HG02588 (cell line): ENCODE results near the gene GIMD1.
"Not testable (repeated sequence)": the region's sequence is repeated elsewhere in the genome, so short reads cannot be mapped to it uniquely, and the experiment has no call there.

ENCODE experiments used
- ATAC-seq: cut with Tn5 transposase; IDR thresholded peaks from one replicate; pipeline ENCODE4 v1.9.1; 2021; ENCODE audit warnings: mild to moderate bottlenecking, moderate library complexity; ENCODE audit not compliant: unreplicated experiment

GIMD1 gene

DNA sequence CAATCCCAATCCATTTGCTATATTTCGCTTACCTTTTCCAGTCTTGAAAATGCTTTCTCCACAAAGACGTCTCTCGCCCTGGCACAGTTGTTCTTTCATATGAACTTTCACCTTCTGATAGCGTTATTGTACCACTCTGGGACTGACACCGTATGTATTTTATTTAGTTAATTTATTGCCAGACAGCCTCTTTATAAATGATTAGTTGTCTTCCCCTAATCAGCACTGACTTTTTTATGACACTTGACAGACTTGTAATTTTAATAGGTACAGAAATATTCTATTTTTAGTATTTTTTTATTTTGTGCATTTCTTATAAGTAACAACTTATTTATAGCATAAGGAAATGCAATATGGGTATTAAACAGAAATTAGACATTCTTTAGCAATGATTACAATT, at the start of gene GIMD1:
Gene GIMD1 (minus strand): TSS at position 101 of the 400 bp plus-strand sequence. CDS start 1,343 bp downstream, outside the sequence.
- ATAC-seq, result no peak

DNA sequence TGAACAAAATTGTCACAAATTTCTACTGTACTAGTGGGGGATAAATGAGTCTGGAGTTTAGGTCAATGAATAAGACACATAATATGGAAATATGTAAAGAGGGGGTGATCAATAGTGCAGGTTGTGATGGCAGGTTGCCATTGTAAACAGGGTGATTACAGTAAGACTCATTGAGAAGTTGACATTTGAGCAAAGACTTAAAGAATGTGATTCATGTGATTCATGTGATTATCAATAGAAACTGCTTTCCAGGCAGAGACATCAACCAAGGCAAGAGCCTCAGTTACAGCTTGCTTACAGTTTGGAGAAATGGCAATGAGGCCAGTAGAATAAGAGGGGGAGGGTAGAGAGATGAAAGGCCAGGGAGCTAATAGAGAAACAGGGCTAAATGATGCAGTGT, 45.8 kb upstream of the GIMD1 start:
- no peak for ATAC-seq

DNA sequence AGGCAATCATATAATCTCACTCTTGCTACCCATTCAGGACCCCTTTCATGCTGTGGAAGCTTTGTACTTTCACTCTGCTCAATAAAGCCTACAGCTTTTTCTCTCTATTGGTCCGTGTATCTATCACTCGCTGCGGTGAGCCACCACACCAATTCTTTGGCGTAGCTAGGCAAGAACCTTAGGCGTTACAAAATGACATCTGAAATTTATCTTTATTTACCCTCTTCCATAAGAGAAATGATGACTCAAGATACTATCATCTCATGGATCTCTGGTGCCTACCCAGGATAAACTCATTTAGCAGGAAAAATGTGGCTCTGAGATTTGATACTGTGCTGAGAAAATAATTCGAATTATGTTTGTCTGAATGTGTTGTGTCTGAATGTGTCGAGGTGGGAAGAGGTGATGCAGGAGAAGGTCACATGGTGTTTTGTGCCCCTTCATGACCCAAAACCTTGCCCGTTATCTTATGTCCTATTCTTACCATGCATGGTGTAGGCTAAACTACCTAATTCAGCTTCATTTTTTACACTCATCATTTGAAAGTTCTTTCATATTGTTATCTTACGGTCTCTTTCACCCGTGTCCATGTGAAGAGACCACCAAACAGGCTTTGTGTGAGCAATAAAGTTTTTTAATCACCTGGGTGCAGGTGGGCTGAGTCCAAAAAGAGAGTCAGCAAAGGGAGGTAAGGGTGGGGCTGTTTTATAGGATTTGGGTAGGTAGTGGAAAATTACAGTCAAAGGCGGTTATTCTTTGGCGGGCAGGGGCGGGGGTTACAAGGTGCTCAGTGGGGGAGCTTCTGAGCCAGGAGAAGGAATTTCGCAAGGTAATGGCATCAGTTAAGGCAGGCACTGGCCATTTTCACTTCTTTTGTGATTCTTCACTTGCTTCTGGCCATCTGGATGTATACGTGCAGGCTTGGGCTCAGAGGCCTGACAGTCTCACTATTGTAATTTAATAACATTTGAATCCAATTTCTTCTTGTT, 41.6 kb upstream of the GIMD1 start:
- ATAC-seq, result no peak

DNA sequence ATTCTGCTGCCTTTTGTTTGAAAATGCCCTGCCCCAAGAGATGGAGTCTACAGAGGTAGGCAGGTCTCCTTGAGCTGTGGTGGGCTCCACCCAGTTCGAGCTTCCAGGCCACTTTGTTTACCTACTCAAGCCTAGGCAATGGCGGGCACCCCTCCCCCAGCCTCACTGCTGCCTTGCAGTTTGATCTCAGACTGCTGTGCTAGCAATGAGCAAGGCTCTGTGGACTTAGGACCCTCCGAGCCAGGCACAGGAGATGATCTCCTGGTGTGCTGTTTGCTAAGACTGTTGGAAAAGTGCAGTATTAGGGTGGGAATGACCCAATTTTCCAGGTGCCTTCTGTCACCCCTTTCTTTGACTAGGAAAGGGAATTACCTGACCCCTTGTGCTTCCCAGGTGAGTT, 39.4 kb upstream of the GIMD1 start:
- ATAC-seq, result not testable (repeated sequence)

DNA sequence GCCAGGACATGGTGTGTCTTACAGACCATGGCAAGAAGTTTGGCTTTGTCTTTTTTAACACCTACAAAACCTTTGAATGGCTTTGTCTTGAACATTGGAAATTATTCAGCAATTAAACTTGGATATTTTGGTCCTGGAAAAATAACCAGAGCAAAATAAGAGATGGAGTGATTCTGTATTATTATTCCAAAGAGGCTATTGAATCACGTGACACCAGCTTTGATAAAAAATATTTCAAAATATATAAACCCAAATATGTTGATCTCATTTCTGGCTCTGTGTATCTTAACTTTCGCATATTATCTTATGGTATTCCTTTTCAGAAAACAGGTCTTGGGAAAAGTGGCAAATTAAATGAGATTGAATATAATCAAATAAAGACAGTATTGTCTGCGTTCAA, 32.6 kb upstream of the GIMD1 start:
- no peak for ATAC-seq

DNA sequence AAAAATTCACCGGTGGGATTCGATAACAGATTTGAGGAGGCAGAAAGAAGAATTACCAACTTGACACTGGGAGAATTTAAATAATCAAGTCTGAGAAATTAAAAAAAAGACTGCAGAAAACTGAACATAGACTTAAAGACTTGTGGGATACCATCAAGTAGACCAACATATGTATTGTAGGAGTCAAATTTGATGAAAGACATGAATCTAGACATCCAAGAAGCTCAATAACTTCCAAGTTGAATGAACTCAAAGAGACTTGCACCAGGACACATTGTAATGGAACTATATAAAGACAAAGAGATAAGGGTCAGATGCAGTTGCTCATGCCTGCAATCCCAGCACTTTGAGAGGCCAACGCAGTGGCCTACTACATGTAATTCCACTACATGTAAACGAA, 30.3 kb upstream of the GIMD1 start:
- ATAC-seq, result not testable (repeated sequence)

DNA sequence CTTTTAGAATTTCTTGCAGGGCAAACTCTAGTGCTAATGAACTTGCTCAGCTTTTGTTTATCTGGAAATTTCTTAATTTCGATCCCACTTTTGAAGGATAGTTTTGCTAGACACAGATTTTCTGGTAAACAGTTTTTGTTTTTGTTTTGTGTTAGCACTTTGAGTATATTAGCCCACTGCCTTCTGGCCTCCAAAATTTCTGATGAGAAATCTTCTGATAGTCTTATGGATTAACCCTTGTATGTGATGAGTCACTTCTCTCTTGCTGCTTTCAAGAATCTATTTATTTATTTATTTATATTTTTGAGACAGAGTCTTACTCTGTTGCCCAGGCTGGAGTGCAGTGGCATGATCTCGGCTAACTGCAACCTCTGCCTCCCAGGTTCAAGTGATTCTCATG, 27.0 kb upstream of the GIMD1 start:
- no peak for ATAC-seq

DNA sequence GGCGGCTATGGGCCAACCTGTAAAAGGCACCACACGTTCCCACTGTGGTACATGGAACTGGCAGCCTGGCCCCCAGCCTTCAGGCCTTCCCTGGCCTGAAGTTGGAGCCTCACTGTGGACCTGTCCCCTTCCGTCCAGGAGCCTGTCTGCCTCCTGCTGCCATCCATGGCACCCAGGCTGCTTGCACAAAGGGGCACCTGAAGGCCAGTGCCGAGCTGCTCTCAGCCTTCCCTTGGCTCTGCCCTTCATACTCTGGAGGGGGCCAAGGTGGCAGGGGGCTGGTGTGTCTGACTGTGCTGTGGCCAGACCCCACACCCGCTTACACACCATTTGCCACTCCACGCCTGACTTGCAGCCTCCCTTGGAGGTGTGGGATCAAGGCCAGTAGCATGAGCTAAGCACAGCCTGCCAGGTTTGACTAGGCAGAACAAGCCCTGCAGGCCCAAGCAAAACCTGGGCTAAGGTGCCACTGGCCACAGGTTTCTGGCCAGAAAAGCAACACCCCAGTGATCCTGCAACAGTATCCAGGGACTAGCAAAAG, 17.3 kb upstream of the GIMD1 start:
- no peak for ATAC-seq

DNA sequence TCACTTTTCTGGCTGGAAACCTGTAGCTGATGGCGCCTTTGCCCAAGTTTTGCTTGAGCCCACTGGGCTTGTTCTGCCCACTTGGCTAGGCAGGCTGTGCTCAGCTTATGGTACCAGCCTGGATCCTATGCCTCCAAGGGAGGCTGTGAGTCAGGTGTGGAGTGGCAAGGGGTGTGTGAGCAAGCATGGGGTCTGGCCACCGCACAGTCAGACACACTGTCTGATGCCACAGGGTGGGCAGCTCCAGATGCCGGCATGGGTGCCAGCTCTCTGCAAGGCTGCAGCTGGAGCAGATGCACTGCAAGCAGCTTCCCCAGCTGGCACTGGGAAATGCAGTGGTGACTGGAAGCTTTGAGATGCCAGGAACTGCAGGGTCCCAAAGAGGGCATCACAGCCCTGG, 16.3 kb upstream of the GIMD1 start:
- ATAC-seq, result no peak

DNA sequence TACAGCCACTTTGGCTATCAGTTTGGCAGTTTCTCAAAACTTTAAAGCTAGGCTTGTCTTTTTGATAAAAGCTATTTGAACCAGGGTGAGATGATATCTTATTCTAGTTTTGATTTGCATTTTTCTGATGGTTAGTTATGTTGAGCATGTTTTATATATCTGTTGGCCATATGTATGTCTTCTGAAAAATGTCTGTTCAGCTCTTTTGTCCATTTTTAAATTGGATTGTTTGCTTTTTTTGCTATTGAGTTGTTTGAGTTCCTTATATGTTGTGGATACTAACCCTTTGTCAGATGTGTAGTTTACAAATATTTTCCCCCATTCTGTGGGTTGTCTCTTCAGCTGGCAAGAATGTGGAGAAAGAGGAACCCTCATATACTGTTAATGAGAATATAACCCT, 11.6 kb upstream of the GIMD1 start:
- ATAC-seq, result no peak

DNA sequence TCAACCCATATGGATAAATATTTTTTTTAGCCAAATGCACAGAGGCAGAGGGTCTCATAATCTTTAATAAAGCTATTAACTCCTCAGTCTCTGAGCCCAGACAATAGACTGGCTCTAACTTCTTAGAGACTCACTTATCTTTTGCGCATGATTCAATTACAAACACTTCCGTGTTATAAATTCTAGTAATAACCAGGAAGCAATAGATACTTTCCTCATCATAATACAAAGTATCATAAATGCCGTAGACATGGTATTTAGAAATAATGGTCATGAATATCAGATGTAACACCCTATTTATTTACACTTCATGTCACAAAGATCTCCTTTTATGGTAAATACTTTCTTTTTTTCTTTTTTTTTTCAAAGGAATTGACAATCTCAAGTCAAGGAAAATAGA, 4.4 kb upstream of the GIMD1 start:
- no peak for ATAC-seq

DNA sequence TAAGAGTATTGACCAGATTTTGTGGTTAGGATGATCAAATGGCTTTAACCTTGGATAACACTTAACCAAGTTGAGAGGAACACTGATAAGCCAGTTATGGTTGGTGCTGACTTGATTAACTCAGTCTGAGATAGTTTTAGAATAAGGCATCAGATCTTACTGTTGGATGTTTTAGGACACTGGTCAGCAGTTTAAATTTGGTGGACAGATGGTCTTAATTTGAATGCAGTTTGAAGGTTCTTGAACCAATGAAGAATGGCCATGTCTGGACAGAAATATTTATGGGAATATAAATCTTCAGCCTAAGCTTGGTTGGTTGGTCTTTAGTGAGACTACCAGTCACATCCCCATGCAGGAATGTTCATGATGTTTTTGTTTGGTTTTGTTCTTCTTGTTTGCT, 2.6 kb upstream of the GIMD1 start:
- no peak for ATAC-seq

DNA sequence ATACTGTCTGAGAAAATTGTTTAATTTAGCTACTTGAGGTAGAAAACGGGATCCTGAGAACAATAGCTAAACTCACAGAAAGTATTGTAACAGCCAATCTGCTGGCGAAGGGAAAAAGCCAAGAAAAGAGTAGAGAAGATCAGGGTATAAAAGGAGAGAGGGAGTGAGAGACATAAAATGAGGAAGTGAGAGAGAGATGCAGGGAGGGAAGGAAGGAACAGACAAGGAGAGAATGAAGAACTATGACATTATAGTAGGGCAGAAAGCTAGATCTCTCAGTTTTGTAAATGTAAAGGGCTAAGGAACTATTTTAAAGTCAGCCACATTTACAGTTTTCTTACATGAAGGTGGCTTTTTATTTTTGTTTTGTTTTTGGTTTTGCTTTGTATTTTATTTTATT, 1.6 kb upstream of the GIMD1 start:
- no peak for ATAC-seq

DNA sequence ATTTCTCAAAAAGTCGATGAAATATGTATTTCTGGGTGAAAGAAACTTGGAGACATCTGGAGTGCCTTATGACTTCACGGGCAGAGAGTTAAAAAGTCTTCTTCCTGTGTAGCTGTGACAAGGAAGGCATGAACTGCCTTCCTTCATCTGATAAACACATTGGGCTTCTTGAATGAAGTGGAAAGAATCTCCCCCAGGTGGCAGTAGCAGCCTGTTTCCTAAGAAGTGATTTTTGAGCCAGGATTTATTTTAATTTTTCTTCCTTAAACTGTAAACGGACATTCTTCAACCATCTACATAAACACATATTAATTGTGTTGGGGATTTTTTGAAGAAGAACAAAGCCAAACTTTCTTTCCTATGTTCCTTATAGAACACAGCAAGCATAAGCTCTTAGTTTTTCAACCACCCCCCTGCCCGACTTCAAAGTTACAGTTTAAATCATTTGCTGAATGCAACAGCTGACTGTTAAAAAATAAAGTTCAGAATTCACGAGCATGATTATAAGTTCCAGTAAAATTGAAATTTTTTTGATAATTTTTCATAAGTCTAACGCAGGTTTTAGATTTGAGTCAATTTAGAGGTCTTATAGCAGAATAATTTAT, 980 bp upstream of the GIMD1 start:
- ATAC-seq, result no peak

DNA sequence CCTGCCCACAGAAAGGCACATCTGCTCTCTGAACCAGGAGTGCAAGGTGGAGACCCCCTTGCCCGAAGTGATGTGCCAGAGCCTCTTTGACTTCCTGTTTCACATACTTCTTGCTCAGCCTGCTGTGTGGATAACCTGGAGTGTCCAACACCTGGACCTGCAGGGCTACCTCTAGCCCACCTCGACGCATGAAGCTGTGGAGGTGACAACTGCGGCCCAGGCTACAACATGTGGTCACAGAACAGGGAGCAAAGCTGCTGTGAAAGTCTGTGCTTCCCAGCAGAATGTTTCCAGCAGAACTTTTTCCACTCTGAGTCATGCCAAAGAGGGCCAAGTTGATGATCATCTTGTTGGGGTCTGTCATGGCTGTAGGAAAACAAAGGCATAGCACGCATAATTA, 1.5 kb downstream of the GIMD1 start:
- no peak for ATAC-seq

DNA sequence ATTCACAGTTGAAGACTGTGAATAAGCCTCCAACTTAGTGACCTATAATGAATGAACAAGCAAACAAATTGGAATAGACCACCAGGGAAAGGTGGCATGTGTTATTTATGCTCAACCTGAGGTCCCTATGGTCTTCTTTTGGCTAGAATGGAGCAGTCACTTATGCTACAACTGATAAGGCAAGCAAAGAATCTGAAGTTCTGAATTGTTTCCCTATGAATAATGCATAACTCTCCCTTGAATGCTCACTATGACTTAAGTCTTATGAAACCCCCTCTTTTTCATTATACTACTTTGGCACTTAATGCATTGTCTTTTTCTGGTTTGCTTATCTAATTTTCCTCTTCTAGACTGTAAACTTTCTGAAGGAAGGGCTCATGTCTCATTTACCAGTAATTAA, 2.6 kb downstream of the GIMD1 start:
- ATAC-seq, result no peak

DNA sequence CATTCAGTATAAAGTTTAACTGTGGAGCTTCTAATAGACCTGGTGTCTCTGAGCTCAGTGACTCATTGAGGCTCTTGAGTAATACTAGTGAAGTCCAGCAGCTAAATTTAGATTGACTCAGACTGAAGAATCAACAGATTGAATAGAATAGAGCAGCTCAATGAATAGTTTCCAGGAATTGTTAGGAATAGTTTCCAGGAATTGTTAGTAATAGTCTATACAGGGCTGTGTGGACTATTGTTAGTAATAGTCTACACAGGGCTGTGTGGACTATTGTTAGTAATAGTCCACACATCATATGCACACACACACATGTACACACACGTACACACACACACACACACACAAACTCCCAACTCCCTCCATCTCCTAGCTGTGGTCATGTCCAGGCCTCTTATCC, 3.0 kb downstream of the GIMD1 start:
- ATAC-seq, result no peak

DNA sequence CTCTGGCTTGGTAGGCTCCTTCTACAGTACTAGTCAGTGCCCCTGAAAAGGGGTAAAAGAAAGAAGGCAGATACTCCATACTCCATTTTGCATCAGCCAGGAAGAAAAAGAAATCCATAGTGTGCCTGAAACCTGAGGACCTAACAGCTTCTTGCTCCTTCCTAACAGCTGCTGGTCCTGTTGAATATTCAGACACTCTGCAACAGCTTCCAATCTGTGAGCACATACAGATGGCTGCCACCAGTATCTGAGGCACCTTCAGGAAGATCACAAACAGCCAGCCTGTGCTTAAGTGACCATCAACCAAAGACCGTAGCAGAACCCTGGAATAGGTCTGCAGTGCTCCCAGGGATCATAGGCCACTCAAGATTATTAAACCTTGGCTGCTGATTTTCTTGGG, 4.3 kb downstream of the GIMD1 start:
- ATAC-seq, result no peak

DNA sequence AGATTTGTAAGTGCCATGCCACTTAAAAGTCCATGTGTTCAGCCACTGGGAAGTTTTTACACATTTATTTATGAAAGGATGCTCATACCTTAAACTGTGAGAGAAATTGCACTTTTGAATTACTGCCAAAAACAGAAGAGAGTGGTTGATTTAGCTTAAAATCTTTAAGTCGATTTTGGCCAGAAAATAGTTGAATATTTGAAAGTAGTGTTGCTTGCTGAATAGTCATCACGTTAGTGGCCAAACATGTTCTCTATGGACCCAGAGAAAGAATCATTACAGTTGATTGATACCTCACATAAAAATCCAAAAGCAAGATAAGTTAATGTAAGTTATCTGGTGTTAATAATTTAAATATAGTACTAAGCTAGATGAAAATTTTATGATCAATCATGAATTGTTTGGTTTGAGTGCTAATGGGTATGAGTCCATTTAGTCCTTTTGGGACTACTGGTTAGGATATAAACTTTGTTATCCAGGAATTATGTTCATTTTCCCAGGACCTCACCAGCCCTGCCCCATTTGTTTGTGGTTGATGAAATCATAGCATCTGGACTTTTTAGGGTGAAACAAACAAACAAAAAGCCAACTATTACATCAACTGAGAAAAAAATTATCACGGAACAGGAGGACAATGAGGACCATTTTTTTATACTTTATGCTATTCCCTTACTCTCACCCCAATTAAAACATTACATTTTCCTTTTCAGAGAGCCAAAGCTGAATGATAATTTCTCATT, 6.3 kb downstream of the GIMD1 start:
- ATAC-seq, result no peak

DNA sequence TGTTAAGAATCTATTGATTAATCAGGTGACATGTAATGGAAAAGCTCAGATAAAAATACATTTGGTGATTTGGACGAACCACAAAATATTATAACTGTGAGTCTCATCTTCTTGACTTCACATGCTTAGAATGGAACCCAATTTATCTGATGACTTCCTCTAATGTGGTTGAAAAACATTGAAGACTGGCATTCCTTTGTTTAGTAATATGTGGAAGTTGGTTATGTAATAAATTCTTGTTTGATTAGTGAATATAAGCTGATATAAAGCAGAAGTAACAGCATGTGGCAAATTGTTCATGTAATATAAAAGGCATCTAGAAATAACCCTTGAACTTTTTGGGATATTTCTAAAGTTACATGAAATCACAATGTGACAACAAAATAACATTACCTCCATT, 9.7 kb downstream of the GIMD1 start:
- no peak for ATAC-seq

DNA sequence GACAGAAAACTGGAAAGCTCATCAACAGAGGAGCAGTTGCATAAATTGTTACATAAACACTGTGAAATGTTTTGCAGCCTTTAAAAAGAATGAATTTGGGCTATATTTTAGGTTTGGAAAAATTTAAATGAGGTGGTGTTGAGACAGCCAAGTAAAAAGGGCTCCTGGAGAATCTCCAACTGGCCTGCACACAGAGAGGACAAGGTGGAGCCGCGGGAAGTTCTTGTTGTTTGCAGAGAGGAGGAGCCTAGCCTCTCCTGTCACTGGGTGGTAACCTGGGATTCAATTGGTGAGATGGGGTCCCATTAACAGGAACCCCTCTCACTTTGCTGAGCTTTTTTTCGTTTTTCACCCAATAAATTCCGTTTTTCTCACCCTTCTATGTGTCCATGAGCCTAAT, 13.4 kb downstream of the GIMD1 start:
- ATAC-seq, result no peak
